HCT116 (cell line): ENCODE results near the gene CRYBG3. TPM values are rescaled to one million over a fixed set of nuclear protein-coding genes. Genes with fewer than 3 reads are reported as not detected.
"Not testable (repeated sequence)": the region's sequence is repeated elsewhere in the genome, so short reads cannot be mapped to it uniquely, and the experiment has no call there.

ENCODE experiments used
- ATAC-seq: fragments of 200-7000 bp; cut with Tn5 transposase; 2 replicates; pipeline ENCODE4 v1.9.1; 2020; ENCODE audit warnings: mild to moderate bottlenecking, moderate library complexity
- BruUV-seq: library from RNA; stranded (reverse); fragments of 400-500 nt; replicated peaks from 2 replicates; lab custom pipeline; 2021; lab: Mats Ljungman, UMichigan
- CTCF ChIA-PET: fragments of 300-600 bp; sonication (Branson Sonifier 250); formaldehyde crosslinking; loops from one replicate; lab custom pipeline; 2021; ENCODE audit warnings: antibody characterized with exemption; lab: Charles Lee
- POLR2A ChIA-PET: fragments of 300-600, 350-600 bp; sonication (Branson Sonifier 250); formaldehyde crosslinking; loops from one replicate; lab custom pipeline; 2021; ENCODE audit warnings: antibody characterized with exemption; lab: Charles Lee
- RAD21 ChIA-PET, 2 experiments: fragments of 300-600 bp; sonication (Branson Sonifier 250); formaldehyde crosslinking; loops; one replicate each; lab custom pipeline; 2023; ENCODE audit warnings: low total read pairs in 2 of 2; ENCODE audit not compliant: uncharacterized antibody in 2 of 2, unreplicated experiment in 2 of 2, low non-redundant PET in 1 of 2; lab: Charles Lee
- DNase-seq: peaks from one replicate; pipeline ENCODE4 v3.0.0-alpha.2; 2010; ENCODE audit warnings: low read depth, low spot score
- H2AFZ ChIP-seq: fragments of 200-600 bp; shearing (Covaris generic), sonication (generic); 2 replicates; pipeline ENCODE4 v1.6.1; 2017; ENCODE audit warnings: low read depth, mixed run types, mixed read lengths, antibody characterized with exemption, low read length; ENCODE audit not compliant: poor library complexity, severe bottlenecking
- H3K27ac ChIP-seq: 2 replicates; pipeline ENCODE4 v1.5.1; 2012; ENCODE audit warnings: low read depth, low read length
- H3K27me3 ChIP-seq: fragments of 200-600 bp; sonication (generic); 2 replicates; pipeline ENCODE4 v1.6.1; 2016; ENCODE audit warnings: mixed run types, low read length, mixed read lengths; ENCODE audit not compliant: insufficient read depth
- H3K36me3 ChIP-seq, 2 experiments: fragments of 200-500 bp in 1 of 2; fragments of 200-600 bp in 1 of 2; sonication (Bioruptor generic) in 1 of 2; sonication (generic) in 1 of 2; 2 replicates each; pipeline versions ENCODE4 v1.5.1 to v1.6.1; 2014 to 2016; ENCODE audit warnings: low read length in 2 of 2, inconsistent platforms in 1 of 2, mixed read lengths in 1 of 2, mixed run types in 1 of 2; ENCODE audit not compliant: insufficient read depth in 2 of 2, control insufficient read depth in 1 of 2
- H3K4me1 ChIP-seq, 2 experiments: fragments of 200-600 bp in 1 of 2; sonication (generic) in 1 of 2; 2 replicates each; pipeline versions ENCODE4 v1.5.1 to v1.6.1; 2012 to 2017; ENCODE audit warnings: low read length in 2 of 2, inconsistent platforms in 1 of 2, mild to moderate bottlenecking in 1 of 2, mixed read lengths in 1 of 2, mixed run types in 1 of 2, moderate library complexity in 1 of 2; ENCODE audit not compliant: insufficient read depth in 2 of 2, control insufficient read depth in 1 of 2
- H3K4me2 ChIP-seq: fragments of 200-600 bp; sonication (generic); 2 replicates; pipeline ENCODE4 v1.6.1; 2017; ENCODE audit warnings: mixed run types, low read length, mixed read lengths
- H3K4me3 ChIP-seq, 2 experiments: fragments of 200-600 bp in 1 of 2; sonication (generic) in 1 of 2; replicated peaks in 1 of 2; 2 replicates each; pipeline ENCODE4 v1.5.1; 2011 to 2016; ENCODE audit warnings: low read length in 2 of 2, control low read depth in 1 of 2, low read depth in 1 of 2, mild to moderate bottlenecking in 1 of 2, mixed read lengths in 1 of 2, mixed run types in 1 of 2
- H3K79me2 ChIP-seq: fragments of 200-600 bp; sonication (generic); 2 replicates; pipeline ENCODE4 v1.6.1; 2017; ENCODE audit warnings: mild to moderate bottlenecking, mixed run types, low read length, moderate library complexity, mixed read lengths; ENCODE audit not compliant: insufficient read depth
- H3K9ac ChIP-seq: fragments of 200-600 bp; sonication (generic); 2 replicates; pipeline ENCODE4 v1.6.1; 2016; ENCODE audit warnings: low read length, mixed read lengths
- H3K9me2 ChIP-seq: fragments of 200-600 bp; sonication (generic), shearing (Covaris generic); 2 replicates; pipeline ENCODE4 v1.6.1; 2017; ENCODE audit warnings: mixed run types, mild to moderate bottlenecking, moderate library complexity; ENCODE audit not compliant: insufficient read depth
- H3K9me3 ChIP-seq, 2 experiments: fragments of 200-500 bp in 1 of 2; fragments of 200-600 bp in 1 of 2; sonication (Bioruptor generic) in 1 of 2; sonication (generic) in 1 of 2; 2 replicates each; pipeline ENCODE4 v1.6.1; 2014 to 2017; ENCODE audit warnings: low read length in 2 of 2, mixed read lengths in 2 of 2, inconsistent platforms in 1 of 2, low read depth in 1 of 2, mild to moderate bottlenecking in 1 of 2, mixed run types in 1 of 2, moderate library complexity in 1 of 2; ENCODE audit not compliant: control insufficient read depth in 1 of 2, insufficient read depth in 1 of 2
- H4K20me1 ChIP-seq: fragments of 200-600 bp; sonication (generic), shearing (Covaris generic); 2 replicates; pipeline ENCODE4 v1.6.1; 2017; ENCODE audit warnings: mixed run types, mild to moderate bottlenecking, moderate library complexity; ENCODE audit not compliant: insufficient read depth
- CBX3 ChIP-seq: IDR thresholded peaks from 2 replicates; pipeline ENCODE4 v1.6.1; 2012; ENCODE audit warnings: low read depth
- CEBPB ChIP-seq: IDR thresholded peaks from 2 replicates; pipeline ENCODE4 v1.6.1; 2012; ENCODE audit warnings: low read depth
- EGR1 ChIP-seq: IDR thresholded peaks from 2 replicates; pipeline ENCODE4 v1.6.1; 2012; ENCODE audit warnings: low read depth
- ELF1 ChIP-seq: IDR thresholded peaks from 2 replicates; pipeline ENCODE4 v1.6.1; 2012; ENCODE audit warnings: low read depth, borderline replicate concordance
- EZH2 ChIP-seq: fragments of 200-600 bp; sonication (generic); IDR thresholded peaks from 2 replicates; pipeline ENCODE4 v1.6.1; 2017; ENCODE audit warnings: antibody characterized with exemption, mixed run types
- EZH2phosphoT487 ChIP-seq: fragments of 200-600 bp; IDR thresholded peaks from 2 replicates; pipeline ENCODE4 v1.6.1; 2018; ENCODE audit warnings: antibody characterized with exemption, borderline replicate concordance
- FOSL1 ChIP-seq: IDR thresholded peaks from 2 replicates; pipeline ENCODE4 v1.6.1; 2012; ENCODE audit warnings: low read depth
- JUND ChIP-seq: IDR thresholded peaks from 2 replicates; pipeline ENCODE4 v1.6.1; 2012
- MAX ChIP-seq: IDR thresholded peaks from 2 replicates; pipeline ENCODE4 v1.6.1; 2012
- POLR2A ChIP-seq: IDR thresholded peaks from 2 replicates; pipeline ENCODE4 v1.7.0; 2011; ENCODE audit warnings: borderline replicate concordance; ENCODE audit not compliant: insufficient read depth, insufficient read length; ENCODE audit errors: extremely low read depth
- POLR2AphosphoS5 ChIP-seq: IDR thresholded peaks from 2 replicates; pipeline ENCODE4 v1.6.1; 2011; ENCODE audit warnings: mild to moderate bottlenecking, low read depth, low read length, moderate library complexity
- RAD21 ChIP-seq: IDR thresholded peaks from 2 replicates; pipeline ENCODE4 v1.6.1; 2012; ENCODE audit warnings: low read depth, mild to moderate bottlenecking
- SIN3A ChIP-seq: IDR thresholded peaks from 2 replicates; pipeline ENCODE4 v1.6.1; 2012; ENCODE audit warnings: low read depth
- SP1 ChIP-seq: IDR thresholded peaks from 2 replicates; pipeline ENCODE4 v1.6.1; 2012; ENCODE audit warnings: low read depth
- TCF7L2 ChIP-seq: IDR thresholded peaks from 2 replicates; pipeline ENCODE4 v1.7.0; 2011; ENCODE audit warnings: borderline replicate concordance, inconsistent platforms; ENCODE audit not compliant: insufficient read depth, insufficient read length; ENCODE audit errors: extremely low read depth
- ZFX ChIP-seq: fragments of 450-650 bp; IDR thresholded peaks from 2 replicates; pipeline ENCODE4 v1.6.1; 2017
- ZNF274 ChIP-seq: fragments of 200-500 bp; sonication (Bioruptor generic); IDR thresholded peaks from 2 replicates; pipeline ENCODE4 v1.6.1; 2014; ENCODE audit warnings: mild to moderate bottlenecking, low read depth, low read length, inconsistent platforms
- intact Hi-C: fragments of 100-400 bp; cut with micrococcal nuclease; formaldehyde crosslinking; loops from 2 replicates; pipeline ENCODE4 v1.10.0; 2022
- total RNA-seq: library from RNA; stranded (reverse); gene quantifications from one replicate; pipeline ENCODE4 v1.2.1, GENCODE V29; 2021; ENCODE audit not compliant: unreplicated experiment

CRYBG3 gene
- total RNA-seq, 1 experiment from 2014 or later, result 7.5 TPM

DNA sequence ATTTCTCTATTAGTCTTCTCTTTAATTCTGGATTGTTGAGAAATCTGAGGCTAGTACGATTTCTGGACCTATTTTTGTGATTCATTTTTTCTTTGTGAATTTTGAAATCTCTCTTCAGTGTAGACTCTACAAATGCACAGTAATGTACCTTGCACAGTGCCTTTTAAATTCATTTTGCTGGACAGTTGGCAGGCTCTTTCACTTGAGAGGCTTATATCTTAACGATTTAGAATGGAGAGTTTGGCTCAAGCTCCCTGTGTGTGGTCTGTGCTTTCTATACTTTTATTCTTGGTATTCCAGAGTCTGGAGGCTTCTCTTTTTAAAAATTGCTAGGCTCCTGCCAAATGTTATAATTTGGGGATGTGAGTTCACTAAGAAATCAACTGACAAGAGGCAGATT, 8.8 kb downstream of the CRYBG3 start:
- Histone ChIP-seq H3K4me2 (no peak overlapping the region), H3K4me3 (no peak overlapping the region), H3K27me3 (no peaks in the 10 kb centered on the region), H2AFZ (no peak overlapping the region), H3K27ac (no peak overlapping the region), H3K36me3 (no peaks in the 10 kb centered on the region), H3K9me2 (no peaks in the 10 kb centered on the region), H4K20me1 (no peaks in the 10 kb centered on the region), H3K79me2 (peaks cover 17% of the 10 kb centered on the region), H3K9me3 (no peaks in the 10 kb centered on the region), H3K9ac (no peak overlapping the region), H3K4me1 (no peaks in the 10 kb centered on the region)
- ATAC-seq, result no peak
- intact Hi-C loops, result loop anchor here (10.0 kb wide), 1 partner anchor 64 kb away; no protein-coding TSS in a partner anchor
- RAD21 ChIA-PET, result no interaction called here
- DNase-seq, result no peak
- no TSS peak for BruUV-seq
- TF ChIP-seq TCF7L2 (no peak), EGR1 (no peak), SIN3A (no peak), JUND (no peak), SP1 (no peak), RAD21 (no peak), ELF1 (no peak), POLR2A (no peak), EZH2phosphoT487 (no peak), ZFX (no peak)
- POLR2A ChIA-PET, result no interaction called here
- CTCF ChIA-PET, result no interaction called here

DNA sequence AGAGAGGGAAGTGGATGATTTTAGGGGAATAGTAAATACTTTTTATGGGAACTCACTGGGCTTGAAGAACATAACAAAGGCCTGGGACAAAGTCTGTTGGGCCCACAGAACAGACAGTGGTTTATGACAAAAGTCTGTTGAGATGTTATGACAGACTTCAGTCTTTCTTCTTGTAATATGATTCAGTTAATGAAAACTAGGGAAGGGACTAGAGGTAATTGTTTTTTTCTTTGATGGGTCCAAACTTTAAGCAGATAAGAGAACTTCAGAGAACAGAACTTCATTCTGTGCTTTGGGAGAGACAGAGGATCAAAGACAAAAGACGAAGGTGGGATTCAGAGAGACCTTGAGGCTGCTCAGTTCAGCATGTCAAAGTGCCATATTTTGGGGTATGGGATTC, 9.3 kb downstream of the CRYBG3 start:
- no peak for ATAC-seq
- Histone ChIP-seq H3K4me2 (no peak overlapping the region), H3K36me3 (no peaks in the 10 kb centered on the region), H3K4me1 (no peaks in the 10 kb centered on the region), H2AFZ (no peak overlapping the region), H3K27ac (no peak overlapping the region), H3K9ac (no peak overlapping the region)
- BruUV-seq, result no TSS peak
- no peak for DNase-seq
- TF ChIP-seq MAX (no peak), JUND (no peak), CEBPB (no peak), FOSL1 (no peak), SP1 (no peak), RAD21 (no peak), ZNF274 (no peak), CBX3 (no peak), SIN3A (no peak), POLR2A (no peak), POLR2AphosphoS5 (no peak), EZH2 (no peak), ZFX (no peak)
- TF ChIP-seq, all 23 proteins: peak for 0
- no peaks in the 10 kb centered on the region for H4K20me1 ChIP-seq
- POLR2A ChIA-PET, result no interaction called here
- CTCF ChIA-PET, result no interaction called here
- H3K4me3 ChIP-seq, result no peak overlapping the region
- no peaks in the 10 kb centered on the region for H3K9me3 ChIP-seq
- H3K27me3 ChIP-seq, result no peaks in the 10 kb centered on the region
- RAD21 ChIA-PET, result no interaction called here
- intact Hi-C loops, result loop anchor here (10.0 kb wide), 1 partner anchor 64 kb away; no protein-coding TSS in a partner anchor
- peaks cover 13% of the 10 kb centered on the region for H3K79me2 ChIP-seq
- no peaks in the 10 kb centered on the region for H3K9me2 ChIP-seq

GRCh38 chr3:97833184-97833583, 11.4 kb downstream of the CRYBG3 start:
- H3K27me3 ChIP-seq, H2AFZ ChIP-seq, H4K20me1 ChIP-seq, CTCF ChIA-PET, H3K36me3 ChIP-seq, H3K9ac ChIP-seq, H3K9me3 ChIP-seq, H3K4me1 ChIP-seq, DNase-seq, H3K4me2 ChIP-seq, H3K27ac ChIP-seq, H3K9me2 ChIP-seq, POLR2A ChIA-PET, ATAC-seq, H3K4me3 ChIP-seq, RAD21 ChIA-PET, BruUV-seq: not testable (repeated sequence)
- intact Hi-C loops, result loop anchor here (10.0 kb wide), 1 partner anchor 62 kb away; no protein-coding TSS in a partner anchor
- peaks cover 12% of the 10 kb centered on the region for H3K79me2 ChIP-seq
